GM12878 (cell line): Measurements from ENCODE around the gene SNCAIP. TPM values are rescaled to one million over a fixed set of nuclear protein-coding genes. Genes with fewer than 3 reads are reported as not detected.

Source experiments
- ATAC-seq: fragments of 200-7000 bp; cut with Tn5 transposase; 3 replicates; pipeline ENCODE4 v1.9.1; 2020; ENCODE audit warnings: mild to moderate bottlenecking, moderate library complexity
- BruUV-seq: library from RNA; stranded (reverse); fragments of 400-500 nt; replicated peaks from 2 replicates; lab custom pipeline; 2021; lab: Mats Ljungman, UMichigan
- CTCF ChIA-PET: fragments of 300-600 bp; sonication (Branson Sonifier 250); formaldehyde crosslinking; extraction: SDS; loops from one replicate; lab custom pipeline; 2021; ENCODE audit warnings: inconsistent platforms; lab: Yijun Ruan, JAX
- POLR2A ChIA-PET: fragments of 350-600 bp; formaldehyde crosslinking; extraction: SDS; loops from one replicate; lab custom pipeline; 2021; ENCODE audit warnings: inconsistent platforms; lab: Charles Lee
- RAD21 ChIA-PET: fragments of 300-600 bp; sonication (Branson Sonifier 250); formaldehyde crosslinking; loops from one replicate; lab custom pipeline; 2023; ENCODE audit warnings: antibody characterized with exemption; ENCODE audit not compliant: unreplicated experiment; lab: Charles Lee
- SMC1A ChIA-PET: fragments of 300-600 bp; sonication (Branson Sonifier 250); formaldehyde crosslinking; loops from one replicate; lab custom pipeline; 2023; ENCODE audit not compliant: unreplicated experiment, uncharacterized antibody; lab: Charles Lee
- DNase-seq: peaks from one replicate; pipeline ENCODE4 v3.0.0-alpha.2; 2011; ENCODE audit warnings: low read depth, low spot score
- FAIRE-seq: peaks from 3 replicates; lab custom pipeline; 2011; peaks lifted over from hg19 to GRCh38; lab: Jason Lieb, UNC
- H2AFZ ChIP-seq: 2 replicates; pipeline ENCODE4 v1.6.0; 2011; ENCODE audit warnings: low read depth, low read length, control low read depth; ENCODE audit not compliant: control insufficient read depth
- H3K27ac ChIP-seq: 2 replicates; pipeline ENCODE4 v1.5.1; 2011; ENCODE audit warnings: control low read depth; ENCODE audit not compliant: control insufficient read depth, insufficient read depth
- H3K27me3 ChIP-seq, 2 experiments: replicated peaks in 1 of 2; 2 replicates each; pipeline versions ENCODE4 v1.6.0 to v1.6.1; 2011; ENCODE audit warnings: low read length in 1 of 2; ENCODE audit not compliant: control insufficient read depth in 2 of 2, insufficient read depth in 2 of 2
- H3K36me3 ChIP-seq, 2 experiments: 2 replicates each; pipeline ENCODE4 v1.5.1; 2011; ENCODE audit warnings: low read length in 1 of 2; ENCODE audit not compliant: control insufficient read depth in 2 of 2, insufficient read depth in 2 of 2
- H3K4me1 ChIP-seq: 2 replicates; pipeline ENCODE4 v1.6.1; 2011; ENCODE audit warnings: mild to moderate bottlenecking, low read length, moderate library complexity, mixed read lengths; ENCODE audit not compliant: control insufficient read depth, insufficient read depth
- H3K4me2 ChIP-seq: 2 replicates; pipeline ENCODE4 v1.6.0; 2011; ENCODE audit warnings: control low read depth; ENCODE audit not compliant: control insufficient read depth, insufficient read depth
- H3K4me3 ChIP-seq: fragments of 200-600 bp; sonication (generic); 2 replicates; pipeline ENCODE4 v1.5.1; 2016
- H3K79me2 ChIP-seq: 2 replicates; pipeline ENCODE4 v1.6.0; 2011; ENCODE audit warnings: low read length; ENCODE audit not compliant: control insufficient read depth, insufficient read depth
- H3K9ac ChIP-seq: 2 replicates; pipeline ENCODE4 v1.8.0; 2011; ENCODE audit warnings: low read length, control low read depth, mixed read lengths; ENCODE audit not compliant: control insufficient read depth, insufficient read depth
- H3K9me3 ChIP-seq: replicated peaks from 3 replicates; pipeline ENCODE4 v1.5.1; 2011; ENCODE audit warnings: mild to moderate bottlenecking, low read length; ENCODE audit not compliant: control insufficient read depth, insufficient read depth
- H4K20me1 ChIP-seq: 2 replicates; pipeline ENCODE4 v1.6.0; 2011; ENCODE audit not compliant: control insufficient read depth, insufficient read depth
- ASH2L ChIP-seq: fragments of 300-600, 200-600 bp; sonication (generic); IDR thresholded peaks from 2 replicates; pipeline ENCODE4 v1.6.1; 2017; ENCODE audit warnings: low read depth, mild to moderate bottlenecking, borderline replicate concordance
- ATF3 ChIP-seq: IDR thresholded peaks from 2 replicates; pipeline ENCODE4 v1.6.1; 2011; ENCODE audit warnings: low read depth, mild to moderate bottlenecking, low read length, moderate library complexity, borderline replicate concordance; ENCODE audit errors: extremely low read depth
- DPF2 ChIP-seq: fragments of 450-650 bp; IDR thresholded peaks from 2 replicates; pipeline ENCODE4 v1.6.1; 2017; ENCODE audit warnings: mild to moderate bottlenecking
- EP300 ChIP-seq, 2 experiments: fragments of 150-350 bp in 1 of 2; IDR thresholded peaks; 2 replicates each; pipeline ENCODE4 v1.6.1; 2011 to 2012; ENCODE audit warnings: low read depth in 2 of 2, low read length in 2 of 2, borderline replicate concordance in 1 of 2, improper control_type of control experiment in 1 of 2, inconsistent platforms in 1 of 2; ENCODE audit not compliant: control insufficient read depth in 1 of 2
- FOXK2 ChIP-seq: fragments of 450-650 bp; IDR thresholded peaks from 2 replicates; pipeline ENCODE4 v1.6.1; 2017; ENCODE audit warnings: mild to moderate bottlenecking, moderate library complexity
- FOXM1 ChIP-seq: IDR thresholded peaks from 2 replicates; pipeline ENCODE4 v1.6.1; 2012; ENCODE audit warnings: low read depth, mild to moderate bottlenecking, inconsistent platforms, low read length, moderate library complexity
- KLF5 ChIP-seq: fragments of 450-650 bp; IDR thresholded peaks from 2 replicates; pipeline ENCODE4 v1.6.1; 2014; ENCODE audit warnings: mild to moderate bottlenecking; ENCODE audit not compliant: partially characterized antibody
- MEF2A ChIP-seq: IDR thresholded peaks from 2 replicates; pipeline ENCODE4 v1.6.1; 2011; ENCODE audit warnings: low read depth, mild to moderate bottlenecking, low read length, moderate library complexity; ENCODE audit not compliant: insufficient read depth
- NFIC ChIP-seq: IDR thresholded peaks from 2 replicates; pipeline ENCODE4 v1.6.1; 2012; ENCODE audit warnings: low read depth, mild to moderate bottlenecking, inconsistent platforms, low read length, moderate library complexity
- NR2C2 ChIP-seq: IDR thresholded peaks from 2 replicates; pipeline ENCODE4 v1.6.1; 2011; ENCODE audit warnings: borderline replicate concordance, low read depth; ENCODE audit not compliant: control insufficient read depth, insufficient read length
- RAD21 ChIP-seq: IDR thresholded peaks from 2 replicates; pipeline ENCODE4 v1.6.1; 2011; ENCODE audit warnings: mild to moderate bottlenecking, low read depth, low read length, moderate library complexity; ENCODE audit not compliant: insufficient read depth
- SPI1 ChIP-seq: IDR thresholded peaks from 2 replicates; pipeline ENCODE4 v1.6.1; 2011; ENCODE audit warnings: low read depth, mild to moderate bottlenecking, low read length, moderate library complexity, borderline replicate concordance; ENCODE audit not compliant: insufficient read depth
- SRF ChIP-seq, 2 experiments: IDR thresholded peaks; 2 replicates each; pipeline ENCODE4 v1.6.1; 2011; ENCODE audit warnings: low read depth in 2 of 2, low read length in 2 of 2, mild to moderate bottlenecking in 1 of 2, moderate library complexity in 1 of 2
- USF2 ChIP-seq: IDR thresholded peaks from 2 replicates; pipeline ENCODE4 v1.6.1; 2011; ENCODE audit warnings: low read depth, low read length, improper control_type of control experiment, borderline replicate concordance
- WGBS: methylation state at CpG from one replicate; pipeline ENCODE4 v1.1.6; 2016; ENCODE audit warnings: low lambda C conversion rate; ENCODE audit not compliant: insufficient replicate concordance, insufficient coverage; ENCODE audit errors: missing lambda C conversion rate; 5-methylcytosine and 5-hydroxymethylcytosine counted together
- in situ Hi-C: fragments of 300-500 bp; cut with MboI; formaldehyde crosslinking; loops from 9 replicates; pipeline ENCODE4 v1.14.3; 2018; ENCODE audit warnings: mixed read lengths
- intact Hi-C: fragments of 100-400 bp; cut with micrococcal nuclease; formaldehyde crosslinking; loops from one replicate; pipeline ENCODE4 v1.14.2; 2022; ENCODE audit not compliant: unreplicated experiment
- polyA plus RNA-seq, 11 experiments: library from polyadenylated mRNA; depleted of rRNA in 4 of 11; unstranded in 6 of 11; stranded (reverse) in 5 of 11; fragments of >200 nt; fragmentation: Nextera tagmentation in 4 of 11; fragmentation: Illumina TruSeq in 1 of 11; extraction: Ambion mirVana in 4 of 11; extraction: Trizol in 1 of 11; gene quantifications; 1 replicate in 1 of 11; 2 replicates in 10 of 11; pipeline versions ENCODE4 v1.2.1 to v1.2.3, GENCODE V29; 2011 to 2016; ENCODE audit warnings: inconsistent platforms in 2 of 11, missing spikeins in 2 of 11, low read depth in 1 of 11
- total RNA-seq, 4 experiments: library from RNA; depleted of rRNA in 3 of 4; stranded (reverse); fragments of >200 nt in 3 of 4; fragmentation: Illumina TruSeq in 1 of 4; extraction: Trizol in 1 of 4; gene quantifications; 2 replicates each; pipeline versions ENCODE4 v1.2.1 to v1.2.3, GENCODE V29; 2013 to 2021
- TF ChIP-seq, protein P1 (sequence below): fragments of 150-350 bp; IDR thresholded peaks from 2 replicates; pipeline ENCODE4 v1.6.1; 2014; ENCODE audit warnings: mild to moderate bottlenecking, low read depth, low read length

SNCAIP gene
- total and polyA plus RNA-seq, 10 of the 15 experiments (the other 5 are each of a cell fraction or from before 2014, with no cell fraction given), result 0.03 to 0.62 (median 0.16) TPM; not detected in 1

GRCh38 chr5:122427621-122428020 lies 115.6 kb downstream of the SNCAIP start:
- FAIRE-seq, result no peak
- intact Hi-C loops, result no loop called here
- no peaks in the 10 kb centered on the region for H3K36me3 ChIP-seq
- no peak for TF ChIP-seq EP300 (IDR thresholded peaks at IDR 0.05; ENCODE audit: borderline replicate concordance in 1 of 2, control insufficient read depth in 1 of 2, low read depth in 2 of 2, low read length in 2 of 2)
- TF ChIP-seq DPF2, result no peak
- TF ChIP-seq ATF3, result no peak
- no peak for TF ChIP-seq SRF (IDR thresholded peaks at IDR 0.05; ENCODE audit: low read depth in 2 of 2, low read length in 2 of 2)
- TF ChIP-seq NR2C2, result no peak
- TF ChIP-seq USF2, result no peak
- no peak for TF ChIP-seq SPI1
- TF ChIP-seq NFIC, result no peak
- no peak for TF ChIP-seq MEF2A
- TF ChIP-seq ASH2L, result no peak
- no peak for TF ChIP-seq FOXM1
- TF ChIP-seq, protein P1, sequence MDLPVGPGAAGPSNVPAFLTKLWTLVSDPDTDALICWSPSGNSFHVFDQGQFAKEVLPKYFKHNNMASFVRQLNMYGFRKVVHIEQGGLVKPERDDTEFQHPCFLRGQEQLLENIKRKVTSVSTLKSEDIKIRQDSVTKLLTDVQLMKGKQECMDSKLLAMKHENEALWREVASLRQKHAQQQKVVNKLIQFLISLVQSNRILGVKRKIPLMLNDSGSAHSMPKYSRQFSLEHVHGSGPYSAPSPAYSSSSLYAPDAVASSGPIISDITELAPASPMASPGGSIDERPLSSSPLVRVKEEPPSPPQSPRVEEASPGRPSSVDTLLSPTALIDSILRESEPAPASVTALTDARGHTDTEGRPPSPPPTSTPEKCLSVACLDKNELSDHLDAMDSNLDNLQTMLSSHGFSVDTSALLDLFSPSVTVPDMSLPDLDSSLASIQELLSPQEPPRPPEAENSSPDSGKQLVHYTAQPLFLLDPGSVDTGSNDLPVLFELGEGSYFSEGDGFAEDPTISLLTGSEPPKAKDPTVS, result no peak
- no peak for TF ChIP-seq RAD21
- TF ChIP-seq KLF5, result no peak
- no peak for TF ChIP-seq FOXK2
- TF ChIP-seq, all 136 proteins: peak for 0
- ChIA-PET SMC1A (no interaction called here), CTCF (no interaction called here), RAD21 (no interaction called here), POLR2A (no interaction called here)
- DNase-seq (no peak), ATAC-seq (no peak)
- no TSS peak for BruUV-seq
- H3K79me2 ChIP-seq, result no peaks in the 10 kb centered on the region
- no peak overlapping the region for H3K4me3 ChIP-seq
- H2AFZ ChIP-seq, result no peak overlapping the region
- no peaks in the 10 kb centered on the region for H3K27me3 ChIP-seq
- 48% methylated on average over 2 of the region's 2 CpGs for WGBS
- no peak overlapping the region for H3K9ac ChIP-seq
- no peaks in the 10 kb centered on the region for H3K9me3 ChIP-seq
- no peak overlapping the region for H3K27ac ChIP-seq
- in situ Hi-C loops, result no loop called here
- H4K20me1 ChIP-seq, result no peaks in the 10 kb centered on the region
- no peak overlapping the region for H3K4me2 ChIP-seq
- peaks cover 4% of the 10 kb centered on the region; the same call in 1 of the 2 replicates for H3K4me1 ChIP-seq
